ENCODE measurements around the gene TSPAN17. TPM values are rescaled to one million over a fixed set of nuclear protein-coding genes. Genes with fewer than 3 reads are reported as not detected.

TSPAN17 gene
- total RNA-seq, 1 experiment from 2014 or later: 50.1 TPM

- intact Hi-C loops (cut with micrococcal nuclease): no loop called here
- ATAC-seq (no peak), DNase-seq (ENCODE audit: low read depth, low spot score) (no peak)
- ChIA-PET POLR2A (no interaction called here), CTCF (no interaction called here), RAD21 (ENCODE audit: low non-redundant PET in 1 of 2, low total read pairs in 2 of 2, uncharacterized antibody in 2 of 2, unreplicated experiment in 2 of 2) (no interaction called here)
- H3K36me3 ChIP-seq (ENCODE audit: control insufficient read depth in 1 of 2, insufficient read depth in 2 of 2, low read length in 2 of 2): no peaks in the 10 kb centered on the region
- no peak overlapping the region for H2AFZ ChIP-seq (ENCODE audit: low read depth, low read length, poor library complexity, severe bottlenecking)
- H3K4me3 ChIP-seq (replicated peaks in 1 of 2; ENCODE audit: low read depth in 1 of 2, low read length in 2 of 2): peak overlapping the region; percentile 63 to 74
- no peaks in the 10 kb centered on the region for H3K9me2 ChIP-seq (ENCODE audit: insufficient read depth)
- H3K9me3 ChIP-seq (ENCODE audit: control insufficient read depth in 1 of 2, insufficient read depth in 1 of 2, low read depth in 1 of 2, low read length in 2 of 2): no peaks in the 10 kb centered on the region
- peaks cover 12 to 29% of the 10 kb centered on the region in 2 experiments; a peak in 3 of 4 replicates for H3K4me1 ChIP-seq (ENCODE audit: control insufficient read depth in 1 of 2, insufficient read depth in 2 of 2, low read length in 2 of 2)
- peaks cover 19% of the 10 kb centered on the region for H3K79me2 ChIP-seq (ENCODE audit: insufficient read depth, low read length)
- no TSS peak for BruUV-seq (replicated peaks)
- H3K27ac ChIP-seq (ENCODE audit: low read depth, low read length): peak overlapping the region; percentile 31; the same call in 1 of the 2 replicates
- no peak for TF ChIP-seq POLR2A (IDR thresholded peaks at IDR 0.05; ENCODE audit: borderline replicate concordance, extremely low read depth, insufficient read depth, insufficient read length)
- peak; percentile 54 for TF ChIP-seq TCF7L2 (IDR thresholded peaks at IDR 0.05; ENCODE audit: borderline replicate concordance, extremely low read depth, insufficient read depth, insufficient read length)
- TF ChIP-seq EZH2 (IDR thresholded peaks at IDR 0.05): no peak
- no peaks in the 10 kb centered on the region for H3K27me3 ChIP-seq (ENCODE audit: insufficient read depth, low read length)
- H4K20me1 ChIP-seq (ENCODE audit: insufficient read depth): no peaks in the 10 kb centered on the region
- peak overlapping the region; percentile 96 for H3K4me2 ChIP-seq (ENCODE audit: low read length)
- peak overlapping the region; percentile 68 for H3K9ac ChIP-seq (ENCODE audit: low read length)
These were observed 38.2 kb upstream of the TSPAN17 start for GRCh38 chr5:176608937-176609723.

- no peaks in the 10 kb centered on the region for H3K27me3 ChIP-seq (ENCODE audit: insufficient read depth, low read length)
- no peaks in the 10 kb centered on the region for H3K9me3 ChIP-seq (ENCODE audit: control insufficient read depth in 1 of 2, insufficient read depth in 1 of 2, low read depth in 1 of 2, low read length in 2 of 2)
- H3K9me2 ChIP-seq (ENCODE audit: insufficient read depth): no peaks in the 10 kb centered on the region
- peak; percentile 18 for DNase-seq (ENCODE audit: low read depth, low spot score)
- H3K27ac ChIP-seq (ENCODE audit: low read depth, low read length): peak within 1 kb of the TSS; percentile 75
- H3K79me2 ChIP-seq (ENCODE audit: insufficient read depth, low read length): peaks cover 19% of the 10 kb centered on the region
- H4K20me1 ChIP-seq (ENCODE audit: insufficient read depth): no peaks in the 10 kb centered on the region
- BruUV-seq (replicated peaks): no TSS peak
- peak within 1 kb of the TSS; percentile 63 to 74 for H3K4me3 ChIP-seq (replicated peaks in 1 of 2; ENCODE audit: low read depth in 1 of 2, low read length in 2 of 2)
- peak within 1 kb of the TSS; percentile 96 for H3K4me2 ChIP-seq (ENCODE audit: low read length)
- ChIA-PET CTCF (no interaction called here), POLR2A (no interaction called here), RAD21 (ENCODE audit: low non-redundant PET in 1 of 2, low total read pairs in 2 of 2, uncharacterized antibody in 2 of 2, unreplicated experiment in 2 of 2) (no interaction called here)
- peaks cover 20 to 35% of the 10 kb centered on the region in 2 experiments for H3K4me1 ChIP-seq (ENCODE audit: control insufficient read depth in 1 of 2, insufficient read depth in 2 of 2, low read length in 2 of 2)
- peak within 1 kb of the TSS; percentile 68 for H3K9ac ChIP-seq (ENCODE audit: low read length)
- intact Hi-C loops (cut with micrococcal nuclease): no loop called here
- ATAC-seq: peak; percentile 85
- H2AFZ ChIP-seq (ENCODE audit: low read depth, low read length, poor library complexity, severe bottlenecking): no peak within 1 kb of the TSS
- no peaks in the 10 kb centered on the region for H3K36me3 ChIP-seq (ENCODE audit: control insufficient read depth in 1 of 2, insufficient read depth in 2 of 2, low read length in 2 of 2)
- TF ChIP-seq EGR1 (IDR thresholded peaks at IDR 0.05; ENCODE audit: low read depth) (peak; percentile 51; the same call in 1 of the 2 replicates), SP1 (IDR thresholded peaks at IDR 0.05; ENCODE audit: low read depth) (no peak), SIN3A (IDR thresholded peaks at IDR 0.05; ENCODE audit: low read depth) (no peak), FOSL1 (IDR thresholded peaks at IDR 0.05; ENCODE audit: low read depth) (no peak), POLR2AphosphoS5 (IDR thresholded peaks at IDR 0.05; ENCODE audit: low read depth, low read length) (peak; percentile 59), REST (IDR thresholded peaks at IDR 0.05; ENCODE audit: low read depth) (no peak; the same call in 1 of the 2 replicates), ZNF274 (IDR thresholded peaks at IDR 0.05; ENCODE audit: low read depth, low read length) (no peak), SRF (IDR thresholded peaks at IDR 0.05; ENCODE audit: low read depth) (no peak), EZH2phosphoT487 (IDR thresholded peaks at IDR 0.05; ENCODE audit: borderline replicate concordance) (no peak), ELF1 (IDR thresholded peaks at IDR 0.05; ENCODE audit: borderline replicate concordance, low read depth) (no peak), EZH2 (IDR thresholded peaks at IDR 0.05) (no peak), POLR2A (IDR thresholded peaks at IDR 0.05; ENCODE audit: borderline replicate concordance, extremely low read depth, insufficient read depth, insufficient read length) (no peak), CBX3 (IDR thresholded peaks at IDR 0.05; ENCODE audit: low read depth) (no peak)
These were observed 37.4 kb upstream of the TSPAN17 start, which contains the start of gene GPRIN1 for GRCh38 chr5:176609724-176610434. Gene GPRIN1, minus strand, starts transcription at chr5:176610156. Its CDS starts 10,322 bp downstream, at chr5:176599834.

All from HCT116 (cell line).